HL-60 (cell line): ENCODE results near the gene UQCRH.

Experiments used
- DNase-seq, 2 experiments: peaks; one replicate each; pipeline ENCODE4 v3.0.0-alpha.2; 2010 to 2020; ENCODE audit warnings: low read depth in 1 of 2, low spot score in 1 of 2
- H3K27ac ChIP-seq: fragments of 250-450 bp; sonication (Bioruptor Pico); replicated peaks from 2 replicates; pipeline ENCODE4 v1.5.1; 2020; ENCODE audit warnings: mild to moderate bottlenecking, moderate library complexity
- H3K27me3 ChIP-seq: fragments of 250-450 bp; sonication (Bioruptor Pico); 2 replicates; pipeline ENCODE4 v1.5.1; 2021; ENCODE audit warnings: mild to moderate bottlenecking, moderate library complexity; ENCODE audit not compliant: insufficient read depth, poor library complexity, severe bottlenecking
- H3K4me3 ChIP-seq: replicated peaks from 2 replicates; pipeline ENCODE4 v1.5.1; 2011; ENCODE audit warnings: mild to moderate bottlenecking, control low read depth, low read length; ENCODE audit not compliant: insufficient read depth
- CTCF ChIP-seq: IDR thresholded peaks from one replicate; pipeline ENCODE4 v1.5.1; 2011; ENCODE audit warnings: low read length, control low read depth, inconsistent platforms; ENCODE audit not compliant: insufficient read depth
- GABPA ChIP-seq: IDR thresholded peaks from 2 replicates; pipeline ENCODE4 v1.6.1; 2012; ENCODE audit warnings: low read depth
- POLR2AphosphoS5 ChIP-seq: IDR thresholded peaks from 2 replicates; pipeline ENCODE4 v1.6.1; 2012; ENCODE audit warnings: low read depth
- SPI1 ChIP-seq: IDR thresholded peaks from 2 replicates; pipeline ENCODE4 v1.6.1; 2012; ENCODE audit warnings: low read depth, mild to moderate bottlenecking, borderline replicate concordance
- TF ChIP-seq, protein P1 (sequence below): IDR thresholded peaks from 2 replicates; pipeline ENCODE4 v1.6.1; 2012; ENCODE audit warnings: low read depth; ENCODE audit not compliant: insufficient replicate concordance

The UQCRH gene

GRCh38 chr1:46343351-46343695 lies 39.8 kb downstream of the UQCRH start:
- TF ChIP-seq CTCF (no peak), POLR2AphosphoS5 (no peak)
- TF ChIP-seq, protein P1, sequence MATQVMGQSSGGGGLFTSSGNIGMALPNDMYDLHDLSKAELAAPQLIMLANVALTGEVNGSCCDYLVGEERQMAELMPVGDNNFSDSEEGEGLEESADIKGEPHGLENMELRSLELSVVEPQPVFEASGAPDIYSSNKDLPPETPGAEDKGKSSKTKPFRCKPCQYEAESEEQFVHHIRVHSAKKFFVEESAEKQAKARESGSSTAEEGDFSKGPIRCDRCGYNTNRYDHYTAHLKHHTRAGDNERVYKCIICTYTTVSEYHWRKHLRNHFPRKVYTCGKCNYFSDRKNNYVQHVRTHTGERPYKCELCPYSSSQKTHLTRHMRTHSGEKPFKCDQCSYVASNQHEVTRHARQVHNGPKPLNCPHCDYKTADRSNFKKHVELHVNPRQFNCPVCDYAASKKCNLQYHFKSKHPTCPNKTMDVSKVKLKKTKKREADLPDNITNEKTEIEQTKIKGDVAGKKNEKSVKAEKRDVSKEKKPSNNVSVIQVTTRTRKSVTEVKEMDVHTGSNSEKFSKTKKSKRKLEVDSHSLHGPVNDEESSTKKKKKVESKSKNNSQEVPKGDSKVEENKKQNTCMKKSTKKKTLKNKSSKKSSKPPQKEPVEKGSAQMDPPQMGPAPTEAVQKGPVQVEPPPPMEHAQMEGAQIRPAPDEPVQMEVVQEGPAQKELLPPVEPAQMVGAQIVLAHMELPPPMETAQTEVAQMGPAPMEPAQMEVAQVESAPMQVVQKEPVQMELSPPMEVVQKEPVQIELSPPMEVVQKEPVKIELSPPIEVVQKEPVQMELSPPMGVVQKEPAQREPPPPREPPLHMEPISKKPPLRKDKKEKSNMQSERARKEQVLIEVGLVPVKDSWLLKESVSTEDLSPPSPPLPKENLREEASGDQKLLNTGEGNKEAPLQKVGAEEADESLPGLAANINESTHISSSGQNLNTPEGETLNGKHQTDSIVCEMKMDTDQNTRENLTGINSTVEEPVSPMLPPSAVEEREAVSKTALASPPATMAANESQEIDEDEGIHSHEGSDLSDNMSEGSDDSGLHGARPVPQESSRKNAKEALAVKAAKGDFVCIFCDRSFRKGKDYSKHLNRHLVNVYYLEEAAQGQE, result no peak
- DNase-seq, result no peak

GRCh38 chr1:46343705-46344104 lies 40.2 kb downstream of the UQCRH start:
- no peaks in the 10 kb centered on the region for H3K27me3 ChIP-seq
- DNase-seq, result no peak
- no peak overlapping the region for H3K4me3 ChIP-seq
- H3K27ac ChIP-seq, result no peak overlapping the region
- TF ChIP-seq POLR2AphosphoS5 (no peak), SPI1 (no peak), GABPA (no peak), CTCF (no peak)
- TF ChIP-seq, protein P1, result no peak

More at GRCh38 chr1:46343351-46343695, 39.8 kb downstream of the UQCRH start:
- no peak overlapping the region for H3K27ac ChIP-seq
- H3K27me3 ChIP-seq, result no peaks in the 10 kb centered on the region
- no peak overlapping the region for H3K4me3 ChIP-seq

DNA sequence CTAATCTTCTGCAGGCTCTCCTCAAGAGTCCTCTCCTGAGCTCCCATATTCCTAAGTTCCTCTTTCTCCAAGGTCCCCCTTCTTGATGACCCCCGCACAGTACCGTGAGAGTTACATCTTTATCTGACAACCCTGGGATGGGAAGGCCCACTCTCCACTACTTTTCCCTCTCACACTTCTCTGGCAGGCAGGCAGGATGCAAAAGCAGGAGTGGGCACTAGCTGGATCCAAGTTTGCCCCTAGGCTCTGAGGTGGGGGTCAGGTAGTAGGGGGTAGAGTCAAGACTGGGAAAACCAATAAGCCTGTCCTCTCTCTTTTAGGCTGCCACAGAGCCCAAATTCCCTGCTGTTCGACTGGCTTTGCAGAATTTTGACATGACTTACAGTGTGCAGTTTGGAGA lies 41.0 kb downstream of the UQCRH start:
- Histone ChIP-seq H3K27ac (no peak overlapping the region), H3K4me3 (no peak overlapping the region), H3K27me3 (no peaks in the 10 kb centered on the region)
- no peak for DNase-seq
- TF ChIP-seq CTCF, result no peak
- TF ChIP-seq GABPA, result no peak
- TF ChIP-seq POLR2AphosphoS5, result no peak
- no peak for TF ChIP-seq SPI1
- TF ChIP-seq, protein P1, result no peak
